Endodermal cell (in vitro differentiated cells): ENCODE measurements around the gene SRP72. TPM values are rescaled to one million over a fixed set of nuclear protein-coding genes. Genes with fewer than 3 reads are reported as not detected.
"Not testable (repeated sequence)": the region's sequence is repeated elsewhere in the genome, so short reads cannot be mapped to it uniquely, and the experiment has no call there.

ENCODE experiments used
- DNase-seq: peaks from one replicate; pipeline ENCODE4 v3.0.0-alpha.2; 2017
- H3K27ac ChIP-seq: 2 replicates; pipeline ENCODE4 v1.5.1; 2013; ENCODE audit warnings: mild to moderate bottlenecking, low read depth, low read length, moderate library complexity
- H3K27me3 ChIP-seq: 2 replicates; pipeline ENCODE4 v1.6.1; 2013; ENCODE audit warnings: mild to moderate bottlenecking, low read length, moderate library complexity; ENCODE audit not compliant: insufficient read depth, control insufficient read depth, poor library complexity, severe bottlenecking
- H3K36me3 ChIP-seq: 2 replicates; pipeline ENCODE4 v1.7.0; 2013; ENCODE audit warnings: mild to moderate bottlenecking, low read length, moderate library complexity; ENCODE audit not compliant: control insufficient read depth, insufficient read depth
- H3K4me1 ChIP-seq: one replicate; pipeline ENCODE4 v1.7.0; 2013; ENCODE audit warnings: low read length; ENCODE audit not compliant: control insufficient read depth, insufficient read depth
- H3K4me3 ChIP-seq: 2 replicates; pipeline ENCODE4 v1.5.1; 2013; ENCODE audit warnings: mild to moderate bottlenecking, low read length, moderate library complexity
- H3K9ac ChIP-seq: 2 replicates; pipeline ENCODE4 v1.6.1; 2013; ENCODE audit warnings: mild to moderate bottlenecking, low read length, moderate library complexity; ENCODE audit not compliant: poor library complexity, severe bottlenecking; ENCODE audit errors: extremely low read depth
- H3K9me3 ChIP-seq: 2 replicates; pipeline ENCODE4 v1.6.1; 2013; ENCODE audit warnings: mild to moderate bottlenecking, low read length, moderate library complexity; ENCODE audit not compliant: control insufficient read depth
- H3K27ac Mint-ChIP-seq: 2 replicates; pipeline ENCODE4 v1.8.0; 2020; ENCODE audit warnings: mixed read lengths
- H3K27me3 Mint-ChIP-seq: 2 replicates; pipeline ENCODE4 v1.8.0; 2021; ENCODE audit warnings: mild to moderate bottlenecking, mixed read lengths; ENCODE audit not compliant: insufficient read depth
- H3K36me3 Mint-ChIP-seq: 2 replicates; pipeline ENCODE4 v1.8.0; 2020; ENCODE audit warnings: low read depth, mixed read lengths
- H3K4me1 Mint-ChIP-seq: 2 replicates; pipeline ENCODE4 v1.8.0; 2020; ENCODE audit warnings: mixed read lengths
- H3K4me3 Mint-ChIP-seq: 2 replicates; pipeline ENCODE4 v1.8.0; 2020; ENCODE audit warnings: mild to moderate bottlenecking, moderate library complexity, mixed read lengths
- H3K9me3 Mint-ChIP-seq: 2 replicates; pipeline ENCODE4 v1.8.0; 2020; ENCODE audit warnings: mild to moderate bottlenecking, mixed read lengths
- WGBS, 2 experiments: methylation state at CpG; one replicate each; pipeline versions ENCODE4 v1.1.5 to v1.1.7; 2013; ENCODE audit warnings: missing lambda C conversion rate in 2 of 2, mixed read lengths in 1 of 2; ENCODE audit not compliant: insufficient coverage in 1 of 2, insufficient read length in 1 of 2; 5-methylcytosine and 5-hydroxymethylcytosine counted together
- total RNA-seq, 2 donors: library from RNA; stranded (reverse); fragmentation: NEBNext Ultra II Directional in 1 of 2; extraction: Animal tissue kit (Norgen Biotek cat#: 25700) in 1 of 2; gene quantifications; 2 replicates in 1 of 2; 3 replicates in 1 of 2; pipeline ENCODE4 v1.2.1, GENCODE V29; 2021
- TF ChIP-seq, protein P1 (sequence below): fragments of 200-600 bp; sonication (generic); conservative IDR thresholded peaks from 2 replicates; pipeline ENCODE4 v1.5.0; 2021; ENCODE audit warnings: antibody characterized with exemption, mild to moderate bottlenecking

The SRP72 gene
- total RNA-seq, 2 donors from 2014 or later = 123 to 134 TPM

DNA sequence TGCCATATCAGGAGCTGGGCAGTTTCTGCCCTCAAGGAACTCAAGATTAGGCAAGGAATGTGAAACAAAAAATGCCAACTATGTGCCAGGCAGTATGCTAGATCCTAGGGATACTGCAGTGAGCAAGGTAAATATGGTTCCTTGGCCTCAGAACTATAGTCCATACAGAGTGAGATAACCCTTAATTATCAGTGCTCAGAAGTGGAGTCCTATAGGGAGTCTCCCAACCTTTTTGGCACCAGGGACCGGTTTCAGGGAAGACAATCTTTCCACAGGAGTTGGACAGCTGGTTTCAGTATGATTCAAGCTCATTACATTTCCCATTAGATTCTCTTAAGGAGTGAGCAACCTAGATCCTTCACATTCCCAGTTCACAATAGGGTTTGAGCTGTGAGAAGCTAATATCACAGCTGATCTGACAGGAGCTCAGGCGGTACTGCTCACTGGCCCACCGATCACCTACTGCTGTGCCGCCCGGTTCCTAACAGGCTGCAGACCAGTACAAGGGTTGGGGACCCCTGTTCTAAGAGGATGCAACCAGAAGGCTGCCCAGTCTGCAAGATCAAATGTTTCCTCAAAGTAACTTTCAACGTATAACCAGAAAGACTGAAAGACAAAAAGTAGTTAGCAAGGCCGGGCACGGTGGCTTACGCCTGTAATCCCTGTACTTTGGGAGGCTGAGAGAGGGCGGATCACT is 1.7 kb upstream of the SRP72 start:
- peak overlapping the region; percentile 96 for H3K9ac ChIP-seq
- peak; percentile 53 for DNase-seq
- 68 to 78% methylated on average over 10 of the region's 10 CpGs for WGBS, 2 experiments

DNA sequence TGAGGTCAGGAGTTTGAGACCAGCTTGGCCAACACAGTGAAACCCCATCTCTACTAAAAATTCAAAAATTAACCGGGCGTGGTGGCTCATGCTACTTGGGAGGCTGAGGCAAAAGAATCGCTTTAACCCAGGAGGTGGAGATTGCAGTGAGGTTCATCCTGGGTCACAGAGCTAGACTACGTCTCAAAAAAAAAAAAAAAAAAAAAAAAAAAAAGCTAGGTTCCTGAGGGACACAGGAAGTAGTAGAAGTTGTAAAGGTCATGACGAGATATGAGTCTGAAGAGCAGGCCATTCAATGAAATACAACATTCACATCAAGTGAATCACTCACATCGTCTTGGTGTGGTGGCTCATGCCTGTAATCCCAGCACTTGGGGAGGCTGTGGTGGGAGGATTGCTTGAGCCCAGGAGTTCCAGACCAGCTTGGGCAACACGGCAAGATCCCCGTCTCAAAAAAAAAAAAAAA is 1.1 kb upstream of the SRP72 start:
- peak overlapping the region; percentile 96 for H3K9ac ChIP-seq
- H3K27me3 Mint-ChIP-seq, H3K9me3 ChIP-seq, H3K27ac ChIP-seq, H3K4me1 ChIP-seq, H3K27me3 ChIP-seq, H3K9me3 Mint-ChIP-seq, DNase-seq: not testable (repeated sequence)
- 0 to 36% methylated on average over 2 to 7 of the region's 8 CpGs for WGBS, 2 experiments
- H3K36me3 ChIP-seq = peaks cover 39% of the 10 kb centered on the region
- peak overlapping the region; percentile 99 for H3K27ac Mint-ChIP-seq
- H3K4me3 Mint-ChIP-seq = peak overlapping the region; percentile 98
- H3K36me3 Mint-ChIP-seq = peaks cover 34% of the 10 kb centered on the region
- H3K4me3 ChIP-seq = peak overlapping the region; percentile 95
- peaks cover 24% of the 10 kb centered on the region for H3K4me1 Mint-ChIP-seq

More for the DNA sequence above, 1.7 kb upstream of the SRP72 start:
- Histone ChIP-seq H3K9me3 (no peaks in the 10 kb centered on the region), H3K27ac (no peak overlapping the region), H3K4me3 (peak overlapping the region; percentile 95), H3K27me3 (no peaks in the 10 kb centered on the region), H3K36me3 (peaks cover 39% of the 10 kb centered on the region), H3K4me1 (peaks cover 5% of the 10 kb centered on the region)
- TF ChIP-seq, protein P1, sequence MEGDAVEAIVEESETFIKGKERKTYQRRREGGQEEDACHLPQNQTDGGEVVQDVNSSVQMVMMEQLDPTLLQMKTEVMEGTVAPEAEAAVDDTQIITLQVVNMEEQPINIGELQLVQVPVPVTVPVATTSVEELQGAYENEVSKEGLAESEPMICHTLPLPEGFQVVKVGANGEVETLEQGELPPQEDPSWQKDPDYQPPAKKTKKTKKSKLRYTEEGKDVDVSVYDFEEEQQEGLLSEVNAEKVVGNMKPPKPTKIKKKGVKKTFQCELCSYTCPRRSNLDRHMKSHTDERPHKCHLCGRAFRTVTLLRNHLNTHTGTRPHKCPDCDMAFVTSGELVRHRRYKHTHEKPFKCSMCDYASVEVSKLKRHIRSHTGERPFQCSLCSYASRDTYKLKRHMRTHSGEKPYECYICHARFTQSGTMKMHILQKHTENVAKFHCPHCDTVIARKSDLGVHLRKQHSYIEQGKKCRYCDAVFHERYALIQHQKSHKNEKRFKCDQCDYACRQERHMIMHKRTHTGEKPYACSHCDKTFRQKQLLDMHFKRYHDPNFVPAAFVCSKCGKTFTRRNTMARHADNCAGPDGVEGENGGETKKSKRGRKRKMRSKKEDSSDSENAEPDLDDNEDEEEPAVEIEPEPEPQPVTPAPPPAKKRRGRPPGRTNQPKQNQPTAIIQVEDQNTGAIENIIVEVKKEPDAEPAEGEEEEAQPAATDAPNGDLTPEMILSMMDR = no peak
- no peaks in the 10 kb centered on the region for H3K27me3 Mint-ChIP-seq
- H3K27ac Mint-ChIP-seq = peak overlapping the region; percentile 99
- peaks cover 24% of the 10 kb centered on the region for H3K4me1 Mint-ChIP-seq
- peaks cover 35% of the 10 kb centered on the region for H3K36me3 Mint-ChIP-seq
- H3K9me3 Mint-ChIP-seq = no peaks in the 10 kb centered on the region
- H3K4me3 Mint-ChIP-seq = peak overlapping the region; percentile 98

DNA sequence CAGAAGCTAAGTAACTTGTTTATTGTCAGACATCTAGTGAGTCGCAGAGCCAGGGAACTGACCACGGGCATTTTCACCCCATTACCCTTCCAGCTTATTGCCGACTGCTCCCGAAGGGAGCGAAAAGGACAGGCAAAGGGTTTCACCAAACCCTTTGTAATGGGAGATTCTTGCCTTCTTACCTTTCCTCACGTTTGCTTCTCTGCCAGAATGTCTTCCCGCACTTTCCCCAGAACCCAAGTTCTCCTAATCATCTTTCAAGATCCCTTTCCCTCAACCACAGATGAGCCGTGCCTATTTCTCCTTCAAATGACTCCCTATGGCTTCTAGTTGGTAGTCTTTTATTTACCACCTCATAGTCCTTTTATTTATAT is 520 bp upstream of the SRP72 start:
- peak overlapping the region; percentile 54 for H3K27ac ChIP-seq

More for the DNA sequence above, 520 bp upstream of the SRP72 start:
- 0 to 2% methylated on average over 6 to 8 of the region's 8 CpGs for WGBS, 2 experiments
- Mint-ChIP-seq H3K27ac (peak overlapping the region; percentile 99), H3K4me3 (peak overlapping the region; percentile 98), H3K4me1 (peaks cover 24% of the 10 kb centered on the region), H3K9me3 (no peaks in the 10 kb centered on the region), H3K27me3 (no peaks in the 10 kb centered on the region), H3K36me3 (peaks cover 36% of the 10 kb centered on the region)
- DNase-seq = no peak
- Histone ChIP-seq H3K9me3 (no peaks in the 10 kb centered on the region), H3K36me3 (peaks cover 39% of the 10 kb centered on the region), H3K27me3 (no peaks in the 10 kb centered on the region), H3K4me1 (peaks cover 5% of the 10 kb centered on the region), H3K4me3 (peak overlapping the region; percentile 95), H3K9ac (peak overlapping the region; percentile 96)
- TF ChIP-seq, protein P1 = no peak
